HG03108 (cell line): Measurements from ENCODE around the gene ADAMTS19.

ENCODE experiments used
- ATAC-seq: cut with Tn5 transposase; IDR thresholded peaks from one replicate; pipeline ENCODE4 v1.9.1; 2021; ENCODE audit warnings: moderate library complexity; ENCODE audit not compliant: unreplicated experiment

ADAMTS19 gene

GRCh38 chr5:129664336-129664937 lies 204.3 kb downstream of the ADAMTS19 start:
- peak; percentile 64 for ATAC-seq

GRCh38 chr5:129670957-129671500 lies 210.9 kb downstream of the ADAMTS19 start:
- no peak for ATAC-seq

DNA sequence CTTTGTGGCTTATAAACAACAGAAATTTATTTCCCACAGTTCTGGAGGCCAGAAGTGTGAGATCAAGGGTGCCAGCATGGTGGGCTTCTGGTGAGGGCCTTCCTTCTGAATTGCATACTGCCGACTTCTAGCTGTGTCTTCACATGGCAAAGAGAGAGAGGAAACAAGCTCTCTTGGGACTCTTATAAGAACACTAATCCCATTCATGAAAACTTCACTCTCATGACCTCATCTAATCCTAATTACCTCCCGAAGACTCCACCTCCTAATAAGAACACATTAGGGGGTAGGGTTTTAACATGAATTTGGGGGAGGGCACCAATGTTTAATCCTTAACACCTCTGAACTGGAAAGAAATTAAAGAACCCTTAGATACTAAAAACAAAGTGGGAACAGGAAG lies 211.9 kb downstream of the ADAMTS19 start:
- ATAC-seq, result no peak

DNA sequence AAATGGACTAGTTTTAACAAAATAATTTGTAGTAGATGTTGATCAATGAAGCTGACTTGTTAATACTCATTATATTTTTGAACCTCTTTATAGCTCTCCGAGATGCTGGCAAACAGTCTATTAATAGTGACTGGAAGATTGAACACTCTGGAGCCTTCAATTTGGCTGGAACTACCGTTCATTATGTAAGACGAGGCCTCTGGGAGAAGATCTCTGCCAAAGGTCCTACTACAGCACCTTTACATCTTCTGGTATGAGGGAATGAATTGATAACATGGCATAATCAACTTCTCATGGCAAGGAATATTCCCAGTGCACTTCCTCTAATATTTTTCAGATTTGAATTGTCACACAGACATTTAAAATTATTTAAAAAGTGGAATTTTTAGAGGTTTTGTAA lies 219.6 kb downstream of the ADAMTS19 start:
- no peak for ATAC-seq

GRCh38 chr5:129687941-129688340 lies 227.8 kb downstream of the ADAMTS19 start:
- no peak for ATAC-seq

- ATAC-seq, result no peak
Measured at GRCh38 chr5:129689045-129689444, 228.9 kb downstream of the ADAMTS19 start.

DNA sequence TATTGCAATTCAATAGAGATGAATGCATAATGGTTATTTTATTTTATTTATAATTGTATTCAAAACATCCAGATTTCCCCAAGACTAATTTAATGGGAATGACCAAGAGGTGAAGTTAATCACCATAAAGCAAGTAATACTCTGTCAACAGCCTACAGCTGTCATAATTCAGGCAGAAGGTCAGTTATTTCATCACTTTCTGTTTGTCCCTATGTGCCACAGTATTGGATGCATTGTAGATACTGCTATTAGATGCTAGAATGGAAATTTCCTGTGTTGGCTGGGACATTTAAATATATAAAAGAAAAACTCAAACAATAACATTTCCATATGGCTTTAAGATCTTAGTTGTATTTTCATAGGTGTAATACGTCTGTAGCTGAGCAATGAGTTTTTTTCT lies 231.1 kb downstream of the ADAMTS19 start:
- ATAC-seq, result no peak

GRCh38 chr5:129696636-129697035 lies 236.5 kb downstream of the ADAMTS19 start:
- ATAC-seq, result no peak

DNA sequence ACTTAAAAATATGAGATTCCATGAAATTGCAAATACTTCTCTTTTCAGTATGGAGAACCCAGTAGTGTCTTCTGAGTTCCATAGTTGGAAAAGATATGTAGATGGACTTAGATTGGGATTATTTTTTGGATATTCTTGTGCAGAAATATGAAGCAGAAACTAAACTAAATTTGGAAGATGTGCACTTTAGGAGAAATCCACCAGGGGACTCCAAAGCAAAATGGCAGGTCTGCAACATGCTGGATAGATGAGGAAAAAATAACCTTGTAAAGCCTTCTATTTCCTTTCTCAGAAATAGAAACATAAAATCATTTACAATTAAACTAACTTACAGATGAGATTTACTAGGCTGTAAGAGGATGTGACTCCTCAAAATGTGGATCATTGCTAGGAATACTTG lies 238.6 kb downstream of the ADAMTS19 start:
- no peak for ATAC-seq

DNA sequence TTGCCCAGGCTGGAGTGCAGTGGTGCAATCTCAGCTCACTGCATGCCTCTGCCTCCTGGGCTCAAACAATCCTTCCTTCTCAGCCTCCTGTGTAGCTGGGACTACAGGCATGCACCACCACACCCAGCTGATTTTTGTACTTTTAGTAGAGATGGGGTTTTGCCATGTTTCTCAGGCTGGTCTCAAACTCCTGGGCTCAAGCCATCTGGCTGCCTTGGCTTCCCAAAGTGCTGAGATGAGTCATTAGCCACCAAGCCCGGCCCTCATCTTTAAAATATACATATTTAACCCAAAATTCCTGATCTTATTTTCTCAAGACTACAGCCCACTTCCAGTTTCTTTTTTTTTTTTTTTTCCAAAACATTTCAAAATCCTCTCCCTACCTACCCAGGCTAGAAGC lies 256.1 kb downstream of the ADAMTS19 start:
- no peak for ATAC-seq

DNA sequence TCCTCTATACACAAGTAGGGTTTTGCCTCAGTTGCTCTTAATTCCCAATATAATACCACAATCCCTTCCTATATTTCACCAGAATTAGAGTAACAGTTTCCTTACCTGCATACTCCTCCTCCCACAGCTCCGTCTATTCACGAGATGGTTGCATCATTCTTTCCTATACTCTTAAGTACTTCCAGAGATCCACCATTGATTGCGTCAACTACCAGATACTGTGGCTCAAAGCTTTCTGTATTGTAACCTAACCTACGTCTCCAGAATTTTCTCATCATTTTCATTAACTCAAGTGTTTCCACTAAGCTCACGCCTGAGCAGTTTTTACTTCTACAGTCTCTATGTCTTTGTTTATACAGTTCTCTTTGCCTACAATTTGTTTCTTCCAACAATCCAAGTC lies 256.6 kb downstream of the ADAMTS19 start:
- no peak for ATAC-seq

DNA sequence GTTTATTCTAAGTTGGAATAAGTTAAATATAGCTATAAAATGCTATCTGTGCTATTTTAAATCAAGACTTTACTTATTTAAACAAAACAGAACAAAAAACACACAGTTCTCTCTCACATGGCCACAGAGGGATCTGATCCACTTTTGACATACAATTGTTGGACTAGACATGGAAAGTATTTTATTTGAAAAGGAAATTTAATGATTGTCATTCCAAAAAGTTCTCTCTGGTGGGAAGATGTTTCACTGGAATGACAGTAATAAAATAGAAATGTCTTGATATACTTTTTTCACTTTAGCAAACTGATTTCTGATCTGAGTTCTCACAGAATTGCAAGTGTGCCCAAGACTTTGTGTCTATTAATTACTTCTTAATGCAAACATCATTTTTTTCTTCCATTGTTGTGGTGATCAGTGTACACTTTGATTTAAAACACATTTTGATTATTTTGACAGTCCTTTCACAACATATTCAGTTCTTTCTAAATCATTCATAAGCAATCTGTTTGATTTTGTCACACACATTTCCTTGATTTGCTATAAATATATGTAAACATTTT lies 257.7 kb downstream of the ADAMTS19 start:
- no peak for ATAC-seq

DNA sequence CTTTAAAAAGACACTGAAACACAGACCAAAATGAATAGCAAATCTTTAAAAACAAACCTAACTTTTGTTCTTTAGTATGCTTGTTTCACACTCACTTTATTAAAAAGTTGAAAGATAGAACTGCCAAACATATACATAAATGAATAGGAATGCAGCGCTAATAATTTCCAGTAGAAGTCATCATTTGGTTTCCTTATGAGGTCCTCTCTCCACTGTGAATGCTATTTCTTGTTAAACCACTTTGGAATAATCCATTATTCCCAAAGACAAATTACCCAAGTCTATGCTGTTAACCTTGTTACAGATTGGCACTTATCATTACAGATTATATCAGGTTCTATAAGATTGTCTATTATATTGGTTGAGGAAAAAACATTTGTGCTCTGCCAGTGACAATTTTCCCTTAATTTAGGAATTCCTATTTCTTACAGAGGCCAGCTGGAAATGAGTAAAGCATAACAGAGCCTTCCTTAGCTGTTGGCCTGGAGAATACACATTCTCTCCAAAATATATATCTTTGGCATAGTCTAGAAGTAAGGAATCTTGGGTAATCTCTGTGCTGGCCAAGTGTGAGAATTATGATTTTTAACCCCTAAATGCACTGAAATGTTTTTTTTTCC lies 258.5 kb downstream of the ADAMTS19 start:
- ATAC-seq, result no peak

DNA sequence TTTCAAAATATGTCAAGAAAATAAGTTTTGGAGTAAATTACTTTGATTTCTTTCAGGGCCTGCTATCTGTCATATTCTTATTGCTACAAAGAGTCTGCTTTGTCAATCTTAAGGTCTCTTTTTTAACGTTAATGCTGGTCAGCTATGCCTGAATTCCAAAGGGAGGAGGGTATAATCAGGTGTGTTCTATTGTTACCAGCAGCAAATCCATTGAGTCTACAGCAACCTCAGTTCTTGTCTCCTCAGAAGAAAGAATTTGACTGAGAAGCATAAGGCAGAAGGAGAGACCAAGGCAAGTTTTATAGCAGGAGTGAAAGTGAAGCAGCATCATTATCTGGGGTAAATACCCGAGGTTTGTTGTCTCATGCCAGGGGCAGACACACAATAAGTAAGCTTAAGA lies 264.1 kb downstream of the ADAMTS19 start:
- ATAC-seq, result no peak

- no peak for ATAC-seq
Measured at GRCh38 chr5:129724647-129725046, 264.5 kb downstream of the ADAMTS19 start.

DNA sequence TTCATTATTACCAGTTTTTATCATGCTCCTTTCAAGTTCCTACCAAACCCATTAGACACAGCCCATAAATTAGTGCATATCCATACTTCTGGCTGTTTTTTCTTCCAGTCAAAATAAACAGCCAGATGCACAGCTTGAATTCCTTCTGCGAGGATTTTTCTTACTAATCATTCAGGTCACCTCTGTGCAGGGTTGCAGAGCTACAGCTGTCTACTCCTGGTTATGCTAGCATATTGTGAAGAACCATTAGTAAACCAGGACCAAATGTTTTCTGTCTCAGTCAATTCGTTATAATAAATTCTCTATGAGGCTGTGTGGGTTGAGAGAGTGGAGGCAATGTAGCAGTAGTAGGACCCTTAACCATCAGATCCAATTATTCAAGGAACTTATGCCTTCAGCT lies 279.7 kb downstream of the ADAMTS19 start:
- no peak for ATAC-seq

DNA sequence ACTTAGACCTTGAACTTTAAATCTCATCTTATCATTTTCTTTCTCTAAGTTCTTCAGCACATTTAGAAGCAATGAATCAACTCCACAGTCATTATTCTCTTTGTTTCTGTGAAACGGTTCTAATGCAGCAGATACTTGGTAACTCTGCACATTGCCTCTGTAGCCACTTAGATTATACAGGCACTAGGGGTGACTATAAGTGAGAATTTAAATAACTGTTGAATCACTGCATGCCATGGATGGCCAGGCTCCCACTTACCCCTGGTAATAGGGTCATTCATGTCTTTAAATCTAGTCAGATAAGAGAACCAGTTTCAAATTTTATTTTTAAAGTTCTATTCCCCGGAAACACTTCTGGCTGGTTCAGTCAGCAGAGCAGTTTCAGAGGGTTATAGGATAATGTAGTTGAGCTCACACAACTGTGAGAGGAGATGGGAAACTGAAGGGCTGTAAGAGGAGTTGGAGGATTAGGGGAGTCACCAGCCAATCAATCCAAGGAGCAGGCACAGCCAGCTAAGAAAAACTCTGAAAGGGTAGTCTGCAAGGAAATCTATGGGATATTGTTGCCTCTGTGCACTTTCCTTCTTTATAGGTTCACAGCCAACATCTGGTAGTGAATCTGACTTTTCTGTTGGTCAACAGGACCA lies 283.6 kb downstream of the ADAMTS19 start:
- ATAC-seq, result no peak

GRCh38 chr5:129745997-129746396 lies 285.9 kb downstream of the ADAMTS19 start:
- no peak for ATAC-seq

GRCh38 chr5:129746876-129747275 lies 286.8 kb downstream of the ADAMTS19 start:
- ATAC-seq, result no peak

DNA sequence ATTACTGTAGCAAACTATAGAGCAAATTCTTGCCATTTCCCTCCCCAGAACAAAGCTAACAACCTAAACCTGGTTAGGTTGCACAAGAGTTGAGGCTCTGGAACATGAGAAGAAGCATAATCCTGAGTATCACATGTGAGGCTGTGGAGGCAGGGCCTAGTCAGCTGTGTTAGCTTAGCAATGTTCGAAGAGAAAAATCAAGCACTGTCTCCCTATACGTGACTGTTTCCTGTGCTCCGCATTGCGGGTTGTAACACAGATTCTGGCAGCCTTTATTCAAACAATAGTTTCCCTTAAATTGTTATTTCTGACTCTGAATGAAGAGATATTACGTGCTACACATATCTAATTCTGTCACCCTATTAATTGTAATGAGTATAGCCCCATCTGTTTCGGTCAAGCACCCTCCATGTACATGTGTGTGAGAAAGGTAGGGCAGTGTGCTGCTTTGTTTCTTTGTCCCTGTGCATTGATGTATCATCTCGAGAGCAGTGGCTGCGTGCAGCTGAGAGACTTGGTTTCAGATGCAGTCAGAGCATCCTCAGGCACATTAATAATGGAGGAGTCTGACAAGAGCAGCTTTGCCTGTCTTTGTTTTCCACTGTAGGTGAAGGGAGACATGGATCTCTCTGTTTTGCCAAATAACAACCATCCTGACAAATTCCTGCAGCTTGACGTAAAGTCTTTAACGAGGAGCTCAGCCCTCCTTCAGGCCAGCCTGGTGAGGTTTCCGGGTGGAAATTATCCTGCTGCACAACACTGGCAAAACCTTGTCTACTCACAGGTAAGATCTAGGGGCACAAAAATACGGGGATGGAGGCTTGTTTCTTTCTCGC lies 287.7 kb downstream of the ADAMTS19 start, which contains the start of gene MINAR2:
Gene MINAR2 (plus strand): TSS at position 523 of the 836 bp plus-strand sequence. CDS start 97 bp downstream, at position 620.
- no peak for ATAC-seq
